HepG2 (cell line): ENCODE results near the gene SLC28A1. TPM values are rescaled to one million over a fixed set of nuclear protein-coding genes. Genes with fewer than 3 reads are reported as not detected.

Experiments used
- ARID4A ChIP-seq: sonication (generic); formaldehyde crosslinking; IDR thresholded peaks from 2 replicates; pipeline ENCODE4 v1.5.0; 2020; ENCODE audit warnings: mild to moderate bottlenecking, missing genetic modification reagents, borderline replicate concordance
- ARID5B ChIP-seq: IDR thresholded peaks from 2 replicates; pipeline ENCODE4 v1.4.0; 2020; ENCODE audit warnings: mild to moderate bottlenecking, missing genetic modification reagents
- ATM ChIP-seq: fragments of 450-650 bp; IDR thresholded peaks from 2 replicates; pipeline ENCODE4 v1.7.1; 2017; ENCODE audit warnings: mild to moderate bottlenecking, borderline replicate concordance
- ELF3 ChIP-seq: IDR thresholded peaks from 2 replicates; pipeline ENCODE4 v1.6.1; 2016; ENCODE audit warnings: missing genetic modification reagents, missing compliant biosample characterization
- GZF1 ChIP-seq: sonication (generic); formaldehyde crosslinking; IDR thresholded peaks from 2 replicates; pipeline ENCODE4 v1.5.1; 2020; ENCODE audit warnings: mild to moderate bottlenecking, missing genetic modification reagents
- PAF1 ChIP-seq: IDR thresholded peaks from 2 replicates; pipeline ENCODE4 v1.6.1; 2016; ENCODE audit warnings: missing genetic modification reagents, missing compliant biosample characterization
- RBFOX2 ChIP-seq: fragments of 200-400 bp; formaldehyde crosslinking; IDR thresholded peaks from 2 replicates; pipeline ENCODE4 v1.6.1; 2017; ENCODE audit warnings: low read depth, mild to moderate bottlenecking, low read length
- THAP9 ChIP-seq: sonication (generic); formaldehyde crosslinking; IDR thresholded peaks from 2 replicates; pipeline ENCODE4; 2020; ENCODE audit warnings: missing genetic modification reagents, mild to moderate bottlenecking, borderline replicate concordance
- ZBTB3 ChIP-seq: sonication (generic); formaldehyde crosslinking; IDR thresholded peaks from 2 replicates; pipeline ENCODE4 v1.4.0; 2020; ENCODE audit warnings: low read depth, mild to moderate bottlenecking, moderate library complexity, missing genetic modification reagents, borderline replicate concordance
- ZFP36 ChIP-seq: fragments of 150-350 bp; IDR thresholded peaks from 2 replicates; pipeline ENCODE4 v1.6.1; 2018; ENCODE audit warnings: borderline replicate concordance, low read length, low read depth; ENCODE audit not compliant: partially characterized antibody
- ZNF18 ChIP-seq: sonication (generic); formaldehyde crosslinking; IDR thresholded peaks from 2 replicates; pipeline ENCODE4 v1.8.0; 2022; ENCODE audit warnings: mild to moderate bottlenecking, missing genetic modification reagents; ENCODE audit not compliant: insufficient replicate concordance
- ZNF737 ChIP-seq: sonication (generic); formaldehyde crosslinking; IDR thresholded peaks from 2 replicates; pipeline ENCODE4 v1.5.0; 2020; ENCODE audit warnings: missing genetic modification reagents, mild to moderate bottlenecking, borderline replicate concordance
- ZSCAN9 ChIP-seq: IDR thresholded peaks from 2 replicates; pipeline ENCODE4 v1.6.1; 2016; ENCODE audit warnings: borderline replicate concordance
- polyA plus RNA-seq, 8 experiments: library from polyadenylated mRNA; depleted of rRNA in 3 of 8; stranded (reverse) in 7 of 8; unstranded in 1 of 8; fragments of >200 nt; fragmentation: Illumina TruSeq in 4 of 8; extraction: Trizol in 4 of 8; gene quantifications; 2 replicates each; pipeline versions ENCODE4 v1.2.1 to v1.2.3, GENCODE V29; 2011 to 2016; ENCODE audit warnings: low read depth in 4 of 8, missing spikeins in 1 of 8, mixed read lengths in 1 of 8; ENCODE audit not compliant: insufficient read depth in 1 of 8
- total RNA-seq, 5 experiments: library from RNA; depleted of rRNA; stranded (reverse); fragments of >200 nt; fragmentation: Illumina TruSeq; extraction: Trizol; gene quantifications; 2 replicates each; pipeline ENCODE4 v1.2.3, GENCODE V29; 2016; ENCODE audit warnings: low read depth in 1 of 5

The SLC28A1 gene
- total and polyA plus RNA-seq, 2 of the 13 experiments (the other 11 are each of a cell fraction or from before 2014, with no cell fraction given): 0.31 to 5.8 TPM

GRCh38 chr15:84914909-84915605, 30.6 kb downstream of the SLC28A1 start (continued):
- TF ChIP-seq ARID4A (CRISPR knock-in tag): no peak; the same call in 1 of the 2 replicates
- TF ChIP-seq GZF1 (CRISPR knock-in tag): no peak
- TF ChIP-seq ZBTB3: no peak
- no peak for TF ChIP-seq ZFP36
- TF ChIP-seq PAF1 (CRISPR knock-in tag): no peak
- TF ChIP-seq ARID5B (CRISPR knock-in tag): peak; percentile 90
- no peak for TF ChIP-seq ZNF737 (CRISPR knock-in tag)
- TF ChIP-seq THAP9 (CRISPR knock-in tag): no peak
- TF ChIP-seq ZNF18 (CRISPR knock-in tag): no peak
- no peak for TF ChIP-seq ZSCAN9
- TF ChIP-seq ATM: no peak
- TF ChIP-seq RBFOX2: no peak
- TF ChIP-seq ELF3 (CRISPR knock-in tag): peak; percentile 78; the same call in 1 of the 2 replicates
